B cell (primary cell): Measurements from ENCODE around the gene SKAP2. TPM values are rescaled to one million over a fixed set of nuclear protein-coding genes. Genes with fewer than 3 reads are reported as not detected.

Experiments
- ATAC-seq: fragments of 200-7000 bp; cut with Tn5 transposase; one replicate; pipeline ENCODE4 v1.10.0; 2021; ENCODE audit warnings: low read depth, mild to moderate bottlenecking, moderate number of reproducible peaks, moderate library complexity
- CTCF ChIA-PET: fragments of 350-600 bp; sonication (Branson Sonifier 250); formaldehyde crosslinking; loops from one replicate; lab custom pipeline; 2021; ENCODE audit warnings: antibody characterized with exemption, inconsistent platforms; lab: Charles Lee
- POLR2A ChIA-PET: fragments of 350-600 bp; sonication (Branson Sonifier 250); formaldehyde crosslinking; loops from one replicate; lab custom pipeline; 2021; ENCODE audit warnings: antibody characterized with exemption; lab: Charles Lee
- DNase-seq: peaks from one replicate; pipeline ENCODE4 v3.0.0; 2013
- H2AFZ ChIP-seq: 2 replicates; pipeline ENCODE4 v1.6.1; 2012; ENCODE audit warnings: mild to moderate bottlenecking, low read depth, low read length; ENCODE audit not compliant: insufficient read depth, poor library complexity, severe bottlenecking
- H3K27ac ChIP-seq, 2 donors: 1 replicate in 1 of 2; 2 replicates in 1 of 2; pipeline ENCODE4 v1.5.1; 2012 to 2013; ENCODE audit warnings: low read length in 2 of 2, mild to moderate bottlenecking in 2 of 2, moderate library complexity in 1 of 2
- H3K27me3 ChIP-seq, 4 experiments: fragments of 200-600 bp in 1 of 4; sonication (generic) in 1 of 4; replicated peaks in 1 of 4; 1 replicate in 2 of 4; 2 replicates in 2 of 4; pipeline versions ENCODE4 v1.6.1 to v1.7.0; 2013 to 2016; ENCODE audit warnings: low read length in 3 of 4, mild to moderate bottlenecking in 2 of 4, mixed read lengths in 1 of 4, moderate library complexity in 1 of 4; ENCODE audit not compliant: insufficient read depth in 4 of 4, control insufficient read depth in 3 of 4; ENCODE audit errors: control extremely low read depth in 1 of 4
- H3K36me3 ChIP-seq, 2 experiments: replicated peaks in 1 of 2; 1 replicate in 1 of 2; 2 replicates in 1 of 2; pipeline versions ENCODE4 v1.6.1 to v1.7.1; 2013; ENCODE audit warnings: low read length in 1 of 2; ENCODE audit not compliant: insufficient read depth in 2 of 2, control insufficient read depth in 1 of 2; ENCODE audit errors: control extremely low read depth in 1 of 2, extremely low read depth in 1 of 2
- H3K4me1 ChIP-seq, 2 donors: fragments of 200-600 bp in 1 of 2; sonication (generic) in 1 of 2; 1 replicate in 1 of 2; 2 replicates in 1 of 2; pipeline versions ENCODE4 v1.5.1 to v1.6.1; 2013 to 2017; ENCODE audit warnings: low read length in 2 of 2; ENCODE audit not compliant: control insufficient read depth in 2 of 2, insufficient read depth in 2 of 2
- H3K4me2 ChIP-seq: replicated peaks from 2 replicates; pipeline ENCODE3; 2012; ENCODE audit warnings: mild to moderate bottlenecking, low read depth, low read length; ENCODE audit not compliant: poor library complexity, severe bottlenecking
- H3K4me3 ChIP-seq, 5 experiments: fragments of 200-600 bp in 1 of 5; sonication (generic) in 1 of 5; 1 replicate in 3 of 5; 2 replicates in 2 of 5; pipeline versions ENCODE4 v1.5.1 to v1.7.0; 2011 to 2016; ENCODE audit warnings: low read length in 4 of 5, mild to moderate bottlenecking in 4 of 5, low read depth in 2 of 5, control low read depth in 1 of 5, moderate library complexity in 1 of 5; ENCODE audit not compliant: insufficient read depth in 1 of 5; ENCODE audit errors: control extremely low read depth in 1 of 5, extremely low read depth in 1 of 5
- H3K79me2 ChIP-seq: fragments of 200-600 bp; sonication (generic); one replicate; pipeline ENCODE4 v1.6.0; 2016; ENCODE audit warnings: low read length; ENCODE audit not compliant: control insufficient read depth, insufficient read depth
- H3K9ac ChIP-seq: fragments of 200-600 bp; sonication (generic); 2 replicates; pipeline ENCODE4 v1.6.1; 2017; ENCODE audit warnings: mild to moderate bottlenecking, low read length, moderate library complexity
- H3K9me3 ChIP-seq, 3 donors: one replicate each; pipeline versions ENCODE4 v1.6.1 to v1.7.1; 2013; ENCODE audit warnings: low read length in 2 of 3; ENCODE audit not compliant: control insufficient read depth in 2 of 3, insufficient read depth in 1 of 3; ENCODE audit errors: control extremely low read depth in 1 of 3
- H4K20me1 ChIP-seq: 2 replicates; pipeline ENCODE4 v1.6.0; 2012; ENCODE audit warnings: mild to moderate bottlenecking, low read length; ENCODE audit not compliant: insufficient read depth, control insufficient read depth, poor library complexity, severe bottlenecking
- H3K27ac Mint-ChIP-seq: one replicate; pipeline ENCODE4 v1.8.0; 2021; ENCODE audit warnings: mixed read lengths
- H3K27me3 Mint-ChIP-seq: one replicate; pipeline ENCODE4 v1.8.0; 2021; ENCODE audit warnings: mixed read lengths
- H3K4me1 Mint-ChIP-seq: one replicate; pipeline ENCODE4 v1.8.0; 2021; ENCODE audit warnings: mixed read lengths
- H3K4me3 Mint-ChIP-seq: one replicate; pipeline ENCODE4 v1.8.0; 2021; ENCODE audit warnings: mixed read lengths
- H3K9me3 Mint-ChIP-seq: one replicate; pipeline ENCODE4 v1.8.0; 2022; ENCODE audit warnings: mixed read lengths; ENCODE audit not compliant: insufficient read depth
- EZH2 ChIP-seq: IDR thresholded peaks from 2 replicates; pipeline ENCODE4 v1.6.1; 2012; ENCODE audit warnings: borderline replicate concordance, low read depth, mild to moderate bottlenecking, moderate library complexity, low read length; ENCODE audit not compliant: insufficient read depth, poor library complexity, severe bottlenecking
- WGBS: methylation state at CpG from one replicate; pipeline ENCODE4 v1.1.5; 2013; ENCODE audit warnings: missing lambda C conversion rate; ENCODE audit not compliant: insufficient coverage; 5-methylcytosine and 5-hydroxymethylcytosine counted together
- intact Hi-C: fragments of 100-400 bp; cut with micrococcal nuclease; formaldehyde crosslinking; loops from one replicate; pipeline ENCODE4 v1.10.0; 2022
- polyA plus RNA-seq: library from polyadenylated mRNA; depleted of rRNA; stranded (reverse); fragments of >200 nt; gene quantifications from 2 replicates; pipeline ENCODE4 v1.2.3, GENCODE V29; 2012
- total RNA-seq, 2 donors: library from RNA; stranded (reverse); fragments of 120-200 nt in 1 of 2; gene quantifications; 1 replicate in 1 of 2; 2 replicates in 1 of 2; pipeline versions ENCODE4 v1.2.3 to v1.2.4, GENCODE V29; 2013 to 2022
- TF ChIP-seq, protein P1 (sequence below): fragments of 200-600 bp; IDR thresholded peaks from one replicate; pipeline ENCODE4 v1.8.0; 2022; ENCODE audit warnings: antibody characterized with exemption, mild to moderate bottlenecking

SKAP2 gene
- total and polyA plus RNA-seq, 2 donors (not counting 1 experiment from before 2014, with no cell fraction given): 12.8 to 58.4 TPM

DNA sequence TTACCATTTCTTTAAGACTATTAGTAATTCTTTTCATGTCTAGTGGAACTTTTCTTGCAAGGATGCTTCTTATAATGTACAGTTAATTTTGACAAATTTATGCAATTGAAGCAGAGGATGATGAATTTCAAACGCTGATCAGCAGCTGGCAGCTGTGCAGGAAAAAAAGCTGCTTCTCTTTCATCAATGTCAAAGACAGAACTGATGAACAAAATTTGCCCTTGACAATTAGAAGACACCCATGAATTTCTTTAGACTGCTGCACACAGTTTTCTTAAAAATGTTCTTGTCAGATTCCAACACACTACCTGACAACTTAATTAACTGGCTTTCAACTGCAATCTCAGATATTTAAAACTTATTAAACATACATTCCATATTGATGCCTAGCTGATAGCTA, 138.3 kb downstream of the SKAP2 start:
- H4K20me1 ChIP-seq: no peaks in the 10 kb centered on the region
- no peak for DNase-seq
- ChIA-PET POLR2A (no interaction called here), CTCF (no interaction called here)
- no peak overlapping the region for H2AFZ ChIP-seq
- peaks cover 3 to 11% of the 10 kb centered on the region in 2 donors for H3K4me1 ChIP-seq
- Mint-ChIP-seq H3K4me3 (no peak overlapping the region), H3K4me1 (peaks cover 26% of the 10 kb centered on the region), H3K27me3 (no peaks in the 10 kb centered on the region), H3K27ac (no peak overlapping the region), H3K9me3 (peaks cover 7% of the 10 kb centered on the region)
- intact Hi-C loops: no loop called here
- WGBS: 80% methylated on average over 1 of the region's 1 CpG
- TF ChIP-seq, protein P1, sequence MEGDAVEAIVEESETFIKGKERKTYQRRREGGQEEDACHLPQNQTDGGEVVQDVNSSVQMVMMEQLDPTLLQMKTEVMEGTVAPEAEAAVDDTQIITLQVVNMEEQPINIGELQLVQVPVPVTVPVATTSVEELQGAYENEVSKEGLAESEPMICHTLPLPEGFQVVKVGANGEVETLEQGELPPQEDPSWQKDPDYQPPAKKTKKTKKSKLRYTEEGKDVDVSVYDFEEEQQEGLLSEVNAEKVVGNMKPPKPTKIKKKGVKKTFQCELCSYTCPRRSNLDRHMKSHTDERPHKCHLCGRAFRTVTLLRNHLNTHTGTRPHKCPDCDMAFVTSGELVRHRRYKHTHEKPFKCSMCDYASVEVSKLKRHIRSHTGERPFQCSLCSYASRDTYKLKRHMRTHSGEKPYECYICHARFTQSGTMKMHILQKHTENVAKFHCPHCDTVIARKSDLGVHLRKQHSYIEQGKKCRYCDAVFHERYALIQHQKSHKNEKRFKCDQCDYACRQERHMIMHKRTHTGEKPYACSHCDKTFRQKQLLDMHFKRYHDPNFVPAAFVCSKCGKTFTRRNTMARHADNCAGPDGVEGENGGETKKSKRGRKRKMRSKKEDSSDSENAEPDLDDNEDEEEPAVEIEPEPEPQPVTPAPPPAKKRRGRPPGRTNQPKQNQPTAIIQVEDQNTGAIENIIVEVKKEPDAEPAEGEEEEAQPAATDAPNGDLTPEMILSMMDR: no peak
- TF ChIP-seq EZH2: no peak
- no peak overlapping the region for H3K4me3 ChIP-seq
- H3K79me2 ChIP-seq: no peaks in the 10 kb centered on the region
- peaks cover 7 to 20% of the 10 kb centered on the region in 2 experiments for H3K36me3 ChIP-seq
- H3K27ac ChIP-seq: no peak overlapping the region
- H3K9ac ChIP-seq: no peak overlapping the region
- H3K27me3 ChIP-seq: no peaks in the 10 kb centered on the region
- no peak overlapping the region for H3K4me2 ChIP-seq
- H3K9me3 ChIP-seq: peaks cover 0 to 7% (median 0%) of the 10 kb centered on the region in 3 donors
- ATAC-seq: no peak

DNA sequence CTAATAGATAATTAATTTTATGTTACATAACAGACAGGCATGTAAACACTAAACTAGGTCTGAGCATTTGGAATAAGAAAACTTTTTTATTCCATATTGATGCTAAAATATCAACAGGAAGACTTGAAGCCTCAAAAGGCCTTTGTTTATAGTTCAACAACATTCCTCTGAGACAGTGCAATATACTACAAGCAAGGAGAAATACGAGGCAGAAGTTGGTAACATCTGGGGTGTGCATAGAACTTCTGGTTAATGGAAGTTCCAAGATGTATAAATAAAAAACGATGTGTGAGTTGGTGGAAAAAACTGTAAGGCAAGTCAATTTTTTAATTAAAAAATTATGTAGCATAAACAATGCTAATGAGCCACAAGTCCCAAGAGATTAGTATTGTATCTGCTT, 139.6 kb downstream of the SKAP2 start:
- ChIA-PET POLR2A (no interaction called here), CTCF (no interaction called here)
- H3K4me3 Mint-ChIP-seq: no peak overlapping the region
- no peak overlapping the region for H3K4me3 ChIP-seq
- no peak overlapping the region for H3K4me2 ChIP-seq
- H3K27ac ChIP-seq: no peak overlapping the region
- DNase-seq: no peak
- peaks cover 19% of the 10 kb centered on the region for H3K4me1 Mint-ChIP-seq
- no peak for ATAC-seq
- H3K27me3 Mint-ChIP-seq: no peaks in the 10 kb centered on the region
- H3K9ac ChIP-seq: no peak overlapping the region
- peaks cover 3 to 8% of the 10 kb centered on the region in 2 donors for H3K4me1 ChIP-seq
- no peak for TF ChIP-seq EZH2
- TF ChIP-seq, protein P1: no peak
- H3K79me2 ChIP-seq: no peaks in the 10 kb centered on the region
- H3K27ac Mint-ChIP-seq: no peak overlapping the region
- peaks cover 2% of the 10 kb centered on the region for H3K9me3 Mint-ChIP-seq
- H2AFZ ChIP-seq: no peak overlapping the region
- H3K9me3 ChIP-seq: peaks cover 0 to 4% (median 0%) of the 10 kb centered on the region in 3 donors
- WGBS: no CpG with 5 or more reads among the region's 2 CpGs
- H3K27me3 ChIP-seq: no peaks in the 10 kb centered on the region
- intact Hi-C loops: no loop called here
- H4K20me1 ChIP-seq: no peaks in the 10 kb centered on the region
- H3K36me3 ChIP-seq: peaks cover 9 to 21% of the 10 kb centered on the region in 2 experiments
